M059J (cell line): ENCODE measurements around the gene OR9A4. TPM values are rescaled to one million over a fixed set of nuclear protein-coding genes. Genes with fewer than 3 reads are reported as not detected.
"Not testable (repeated sequence)": the region's sequence is repeated elsewhere in the genome, so short reads cannot be mapped to it uniquely, and the experiment has no call there.

Experiments used
- DNase-seq: peaks from one replicate; pipeline ENCODE4 v3.0.0-alpha.2; 2012; ENCODE audit warnings: low read depth
- total RNA-seq: library from RNA; depleted of rRNA; stranded (reverse); fragments of >200 nt; shearing (Covaris generic); gene quantifications from 2 replicates; pipeline ENCODE4 v1.2.3, GENCODE V29; 2014; rRNA removed

OR9A4 gene
- total RNA-seq, result not detected in 2 replicates

- DNase-seq, result no peak
Measured at GRCh38 chr7:141916099-141916498, at the start of gene OR9A4. Gene OR9A4 (plus strand): TSS chr7:141916399. CDS start chr7:141918876, 2,477 bp downstream.

GRCh38 chr7:141866974-141867373 lies 49.2 kb upstream of the OR9A4 start:
- DNase-seq, result no peak

GRCh38 chr7:141872931-141873330 lies 43.3 kb upstream of the OR9A4 start:
- no peak for DNase-seq

GRCh38 chr7:141874787-141875186 lies 41.4 kb upstream of the OR9A4 start:
- DNase-seq, result no peak

GRCh38 chr7:141875453-141875852 lies 40.7 kb upstream of the OR9A4 start:
- DNase-seq, result no peak

GRCh38 chr7:141876371-141876770 lies 39.8 kb upstream of the OR9A4 start:
- DNase-seq, result no peak

GRCh38 chr7:141877365-141877764 lies 38.8 kb upstream of the OR9A4 start:
- DNase-seq, result no peak

- no peak for DNase-seq
Measured at GRCh38 chr7:141880960-141881359, 35.2 kb upstream of the OR9A4 start.

GRCh38 chr7:141884539-141885225 lies 31.5 kb upstream of the OR9A4 start:
- no peak for DNase-seq

- DNase-seq, result no peak
Measured at GRCh38 chr7:141889321-141889720, 26.9 kb upstream of the OR9A4 start.

- DNase-seq, result no peak
Measured at GRCh38 chr7:141891336-141891735, 24.9 kb upstream of the OR9A4 start.

GRCh38 chr7:141899366-141899765 lies 16.8 kb upstream of the OR9A4 start:
- DNase-seq, result not testable (repeated sequence)

- DNase-seq, result no peak
Measured at GRCh38 chr7:141906285-141906684, 9.9 kb upstream of the OR9A4 start.

GRCh38 chr7:141911391-141911790 lies 4.8 kb upstream of the OR9A4 start:
- no peak for DNase-seq

GRCh38 chr7:141915565-141915964 lies 634 bp upstream of the OR9A4 start:
- no peak for DNase-seq

GRCh38 chr7:141920281-141920680 lies 4.1 kb downstream of the OR9A4 start:
- no peak for DNase-seq

- DNase-seq, result no peak
Measured at GRCh38 chr7:141928146-141928844, 12.1 kb downstream of the OR9A4 start.

- DNase-seq, result no peak
Measured at GRCh38 chr7:141928845-141929195, 12.6 kb downstream of the OR9A4 start.

- DNase-seq, result no peak
Measured at GRCh38 chr7:141930211-141930610, 14.0 kb downstream of the OR9A4 start.

GRCh38 chr7:141941075-141941474 lies 24.9 kb downstream of the OR9A4 start:
- no peak for DNase-seq

- DNase-seq, result no peak
Measured at GRCh38 chr7:141943846-141944245, 27.6 kb downstream of the OR9A4 start.

- DNase-seq, result no peak
Measured at GRCh38 chr7:141944811-141945210, 28.6 kb downstream of the OR9A4 start.

GRCh38 chr7:141945356-141945755 lies 29.2 kb downstream of the OR9A4 start:
- DNase-seq, result peak; percentile 24

- no peak for DNase-seq
Measured at GRCh38 chr7:141946796-141947195, 30.6 kb downstream of the OR9A4 start, which contains the start of gene CLEC5A. Gene CLEC5A (minus strand): TSS chr7:141946974. CDS start chr7:141946292, 682 bp downstream.
